Tibial nerve (tissue), 3 donors: Measurements from ENCODE around the gene WFDC11.

Experiments used
- POLR2A ChIP-seq, 2 donors: fragments of 450-650 bp; IDR thresholded peaks; one replicate each; pipeline ENCODE4 v1.6.1; 2017; ENCODE audit warnings: antibody characterized with exemption in 2 of 2, mild to moderate bottlenecking in 2 of 2, moderate library complexity in 2 of 2
- TF ChIP-seq, protein P1 (sequence below), 5 experiments: fragments of 200-600 bp in 3 of 5; fragments of 450-650 bp in 2 of 5; sonication (generic) in 3 of 5; IDR thresholded peaks; one replicate each; pipeline ENCODE4 v1.5.1; 2016 to 2019; ENCODE audit warnings: antibody characterized with exemption in 5 of 5, mild to moderate bottlenecking in 3 of 5, moderate library complexity in 2 of 5

DNA sequence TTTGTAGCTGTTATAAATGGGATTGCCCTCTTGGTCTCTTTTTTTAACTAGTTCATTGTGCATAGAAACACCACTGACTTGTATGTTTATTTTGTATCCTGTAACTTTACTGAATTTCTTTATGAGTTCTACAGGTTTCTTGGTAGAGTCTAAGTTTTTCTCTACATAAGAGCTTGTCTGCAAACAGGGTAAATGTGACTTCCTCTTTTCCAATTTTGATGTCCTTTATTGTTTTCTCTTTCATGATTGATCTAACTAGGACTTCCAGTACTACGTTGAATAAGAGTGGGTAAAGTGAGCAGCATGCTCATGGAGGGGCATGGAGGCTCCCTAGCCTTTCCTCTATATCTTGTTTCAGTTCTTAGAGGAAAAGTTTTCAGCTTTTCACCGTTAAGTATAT is 43.5 kb downstream of the WFDC11 start:
- no peak for TF ChIP-seq POLR2A (IDR thresholded peaks at IDR 0.05)
- TF ChIP-seq, protein P1, sequence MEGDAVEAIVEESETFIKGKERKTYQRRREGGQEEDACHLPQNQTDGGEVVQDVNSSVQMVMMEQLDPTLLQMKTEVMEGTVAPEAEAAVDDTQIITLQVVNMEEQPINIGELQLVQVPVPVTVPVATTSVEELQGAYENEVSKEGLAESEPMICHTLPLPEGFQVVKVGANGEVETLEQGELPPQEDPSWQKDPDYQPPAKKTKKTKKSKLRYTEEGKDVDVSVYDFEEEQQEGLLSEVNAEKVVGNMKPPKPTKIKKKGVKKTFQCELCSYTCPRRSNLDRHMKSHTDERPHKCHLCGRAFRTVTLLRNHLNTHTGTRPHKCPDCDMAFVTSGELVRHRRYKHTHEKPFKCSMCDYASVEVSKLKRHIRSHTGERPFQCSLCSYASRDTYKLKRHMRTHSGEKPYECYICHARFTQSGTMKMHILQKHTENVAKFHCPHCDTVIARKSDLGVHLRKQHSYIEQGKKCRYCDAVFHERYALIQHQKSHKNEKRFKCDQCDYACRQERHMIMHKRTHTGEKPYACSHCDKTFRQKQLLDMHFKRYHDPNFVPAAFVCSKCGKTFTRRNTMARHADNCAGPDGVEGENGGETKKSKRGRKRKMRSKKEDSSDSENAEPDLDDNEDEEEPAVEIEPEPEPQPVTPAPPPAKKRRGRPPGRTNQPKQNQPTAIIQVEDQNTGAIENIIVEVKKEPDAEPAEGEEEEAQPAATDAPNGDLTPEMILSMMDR (IDR thresholded peaks at IDR 0.05) = no peak
